ENCODE data around the gene TRAPPC12.

Gene TRAPPC12

DNA sequence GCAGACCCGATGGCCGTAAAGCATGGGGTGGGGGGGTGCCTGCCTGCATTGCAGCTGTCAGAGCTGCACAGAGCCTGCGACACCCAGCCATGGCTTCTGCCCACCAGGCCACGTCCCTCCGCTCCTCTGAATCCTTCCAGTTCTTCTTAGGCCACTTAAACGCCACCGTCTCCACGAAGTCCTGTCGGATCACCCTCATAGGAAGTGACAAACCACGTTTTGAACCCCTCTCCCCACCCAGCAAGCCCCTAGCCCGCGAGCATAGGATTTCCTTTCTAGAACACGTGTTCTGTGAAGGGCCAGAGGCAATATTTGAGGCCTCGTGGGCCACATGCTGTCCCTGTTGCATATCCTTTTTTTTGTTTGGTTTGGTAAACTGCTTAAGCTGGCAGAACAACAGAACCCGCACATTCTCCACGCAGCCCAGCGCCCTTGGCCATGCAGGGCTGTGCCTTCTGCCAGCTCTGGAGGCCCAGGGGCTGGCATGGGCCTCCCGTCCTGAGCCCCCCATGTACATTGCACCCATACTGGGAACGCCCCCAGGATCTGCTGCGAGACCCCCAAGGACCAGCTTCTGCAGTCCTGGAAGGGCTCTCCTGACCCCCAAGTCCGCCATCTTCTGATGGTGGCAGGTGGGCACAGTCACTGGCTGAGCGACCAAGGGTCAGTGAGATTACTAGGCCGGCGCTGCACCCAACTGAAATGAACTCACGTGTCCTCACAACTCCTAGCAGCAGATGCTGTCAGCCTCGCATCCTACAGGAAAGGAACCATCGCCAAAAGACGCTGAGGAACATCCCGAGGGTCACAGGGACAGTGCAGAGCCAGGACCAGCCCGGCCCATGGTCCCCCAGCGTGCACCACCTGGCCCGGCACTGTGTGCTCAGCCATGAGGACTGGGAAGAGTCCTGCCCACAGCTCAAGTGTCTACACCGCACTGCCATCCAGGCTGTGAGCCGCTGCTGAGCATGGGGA, 104.8 kb downstream of the TRAPPC12 start:
- Histone ChIP-seq H3K9ac (ENCODE audit: low read depth in 1 of 2, low read length in 2 of 2) (no peak overlapping the region), H3K36me3 (ENCODE audit: control insufficient read depth in 2 of 2, insufficient read depth in 2 of 2, low read length in 2 of 2) (peaks cover 5 to 9% of the 10 kb centered on the region in 2 donors)

DNA sequence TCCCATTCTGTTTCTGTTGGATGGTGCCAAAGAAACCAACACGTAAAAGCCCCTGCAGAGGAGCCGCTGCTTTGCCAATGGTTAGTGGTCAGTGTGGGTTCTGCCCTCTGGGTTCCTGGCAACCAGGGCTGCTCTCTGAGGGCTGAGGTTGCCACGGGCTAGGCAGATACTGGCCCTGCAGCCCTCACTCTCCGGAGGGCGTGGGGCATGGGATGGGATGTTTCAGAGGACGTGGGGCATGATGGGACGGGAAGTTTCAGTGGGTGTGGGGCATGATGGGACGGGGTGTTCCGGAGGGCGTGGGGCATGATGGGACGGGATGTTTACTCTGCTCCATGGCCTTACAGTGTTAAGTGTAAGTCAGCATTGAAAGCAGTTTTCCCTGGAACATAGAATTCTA, 105.7 kb downstream of the TRAPPC12 start:
- Histone ChIP-seq H3K4me1 (ENCODE audit: control insufficient read depth in 2 of 2, insufficient read depth in 2 of 2, low read length in 2 of 2) (peaks cover 3 to 4% of the 10 kb centered on the region in 2 donors), H3K27ac (ENCODE audit: low read depth in 2 of 2, low read length in 2 of 2) (no peak overlapping the region), H3K9me3 (ENCODE audit: control insufficient read depth in 2 of 2, low read length in 2 of 2) (no peaks in the 10 kb centered on the region), H3K9ac (ENCODE audit: low read depth in 1 of 2, low read length in 2 of 2) (no peak overlapping the region), H3K4me3 (ENCODE audit: low read length in 2 of 2) (no peak overlapping the region), H3K36me3 (ENCODE audit: control insufficient read depth in 2 of 2, insufficient read depth in 2 of 2, low read length in 2 of 2) (peaks cover 0 to 6% of the 10 kb centered on the region in 2 donors), H3K27me3 (ENCODE audit: control insufficient read depth in 2 of 2, insufficient read depth in 2 of 2, low read length in 2 of 2) (no peaks in the 10 kb centered on the region)

More for the DNA sequence above, 104.8 kb downstream of the TRAPPC12 start:
- no peaks in the 10 kb centered on the region for H3K9me3 ChIP-seq (ENCODE audit: control insufficient read depth in 2 of 2, low read length in 2 of 2)
- H3K27me3 ChIP-seq (ENCODE audit: control insufficient read depth in 2 of 2, insufficient read depth in 2 of 2, low read length in 2 of 2), result no peaks in the 10 kb centered on the region
- no peak overlapping the region for H3K4me3 ChIP-seq (ENCODE audit: low read length in 2 of 2)
- H3K27ac ChIP-seq (ENCODE audit: low read depth in 2 of 2, low read length in 2 of 2), result no peak overlapping the region
- peaks cover 3 to 4% of the 10 kb centered on the region in 2 donors for H3K4me1 ChIP-seq (ENCODE audit: control insufficient read depth in 2 of 2, insufficient read depth in 2 of 2, low read length in 2 of 2)

DNA sequence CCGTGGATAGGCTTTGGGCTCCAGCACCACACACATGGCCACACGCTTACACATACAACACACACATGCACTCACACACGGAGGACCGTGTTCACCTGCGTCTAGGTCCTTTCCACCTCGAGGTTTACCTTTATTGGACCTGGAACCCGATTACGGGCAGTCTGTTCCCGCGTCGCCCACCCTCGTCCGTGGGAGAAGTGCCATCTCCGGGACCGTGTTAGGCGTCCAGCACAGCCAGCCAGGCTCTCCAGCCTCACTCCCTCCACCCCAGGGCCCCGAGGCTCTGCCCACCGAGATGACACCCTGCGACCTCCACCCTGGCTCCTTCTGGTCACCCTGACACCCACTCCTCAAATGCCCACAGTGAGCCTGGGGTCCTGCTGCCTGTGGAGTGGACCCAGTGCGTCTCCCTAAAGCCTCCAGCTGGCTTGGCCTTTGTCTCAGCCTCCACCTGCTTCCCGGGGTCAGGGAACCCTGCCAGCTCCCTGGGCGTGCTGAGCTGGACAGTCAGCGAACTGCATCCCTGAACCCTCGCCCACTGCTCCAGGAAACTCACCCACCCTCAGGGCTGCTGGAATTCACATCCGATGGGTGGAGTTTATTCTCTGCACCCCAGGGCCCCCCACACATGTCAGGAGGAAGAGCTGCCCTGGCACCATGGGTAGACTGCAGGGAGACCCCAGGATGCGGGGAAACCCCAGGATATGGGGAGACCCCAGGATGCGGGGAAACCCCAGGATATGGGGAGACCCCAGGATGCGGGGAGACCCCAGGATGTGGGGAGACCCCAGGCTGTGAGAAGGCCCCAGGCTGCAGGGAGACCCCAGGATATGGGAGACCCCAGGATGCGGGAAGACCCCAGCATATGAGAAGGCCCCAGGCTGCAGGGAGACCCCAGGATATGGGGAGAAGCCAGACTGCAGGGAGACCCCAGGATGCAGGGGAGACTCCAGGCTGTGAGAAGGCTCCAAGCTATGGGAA, 106.8 kb downstream of the TRAPPC12 start:
- H3K27ac ChIP-seq (ENCODE audit: low read depth in 2 of 2, low read length in 2 of 2), result no peak overlapping the region
- no peaks in the 10 kb centered on the region for H3K9me3 ChIP-seq (ENCODE audit: control insufficient read depth in 2 of 2, low read length in 2 of 2)
- no peaks in the 10 kb centered on the region for H3K4me1 ChIP-seq (ENCODE audit: control insufficient read depth in 2 of 2, insufficient read depth in 2 of 2, low read length in 2 of 2)
- no peak overlapping the region for H3K9ac ChIP-seq (ENCODE audit: low read depth in 1 of 2, low read length in 2 of 2)
- peaks cover 0 to 6% of the 10 kb centered on the region in 2 donors for H3K36me3 ChIP-seq (ENCODE audit: control insufficient read depth in 2 of 2, insufficient read depth in 2 of 2, low read length in 2 of 2)
- no peaks in the 10 kb centered on the region for H3K27me3 ChIP-seq (ENCODE audit: control insufficient read depth in 2 of 2, insufficient read depth in 2 of 2, low read length in 2 of 2)
- H3K4me3 ChIP-seq (ENCODE audit: low read length in 2 of 2), result no peak overlapping the region

DNA sequence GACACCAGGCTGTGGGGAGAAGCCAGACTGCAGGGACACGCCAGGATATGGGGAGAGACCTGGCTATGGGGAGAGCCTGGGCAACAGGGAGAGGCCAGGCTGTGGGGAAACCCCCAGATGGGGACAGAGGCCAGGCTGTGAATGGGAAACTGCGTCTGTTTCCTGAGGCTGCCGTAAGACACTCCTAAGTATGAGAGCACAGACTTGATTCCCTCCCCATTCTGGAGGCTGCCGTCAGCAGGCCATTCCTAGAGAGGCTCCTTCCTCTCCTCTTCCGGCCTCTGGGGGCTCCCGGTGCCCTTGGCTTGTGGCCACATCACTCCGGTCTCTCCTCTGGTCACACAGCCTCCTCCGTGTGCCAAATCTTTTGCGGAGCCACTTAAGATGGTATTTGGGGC, 107.5 kb downstream of the TRAPPC12 start:
- Histone ChIP-seq H3K27ac (ENCODE audit: low read depth in 2 of 2, low read length in 2 of 2) (no peak overlapping the region), H3K4me1 (ENCODE audit: control insufficient read depth in 2 of 2, insufficient read depth in 2 of 2, low read length in 2 of 2) (no peaks in the 10 kb centered on the region), H3K9me3 (ENCODE audit: control insufficient read depth in 2 of 2, low read length in 2 of 2) (no peaks in the 10 kb centered on the region), H3K36me3 (ENCODE audit: control insufficient read depth in 2 of 2, insufficient read depth in 2 of 2, low read length in 2 of 2) (peaks cover 0 to 6% of the 10 kb centered on the region in 2 donors), H3K27me3 (ENCODE audit: control insufficient read depth in 2 of 2, insufficient read depth in 2 of 2, low read length in 2 of 2) (no peaks in the 10 kb centered on the region), H3K4me3 (ENCODE audit: low read length in 2 of 2) (no peak overlapping the region), H3K9ac (ENCODE audit: low read depth in 1 of 2, low read length in 2 of 2) (no peak overlapping the region)

DNA sequence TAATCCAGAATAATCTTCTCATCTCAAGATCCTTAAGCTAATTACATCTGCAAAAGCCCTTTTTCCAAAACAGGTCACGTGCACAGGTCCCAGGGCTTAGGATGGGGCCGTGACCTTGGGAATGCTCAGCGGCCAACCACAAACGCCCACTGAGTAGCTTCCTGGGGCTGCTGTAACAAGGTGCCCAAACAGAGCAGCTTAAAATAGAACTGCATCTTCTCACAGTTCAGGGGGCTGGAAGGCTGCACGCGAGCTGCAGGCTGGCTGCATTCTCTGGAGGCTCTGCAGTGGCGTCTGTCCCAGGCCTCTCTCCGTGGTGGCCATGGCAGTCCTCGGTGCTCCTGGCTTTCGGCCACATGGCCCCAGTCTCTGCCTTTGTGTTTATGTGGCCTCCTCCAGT, 107.9 kb downstream of the TRAPPC12 start:
- H3K9me3 ChIP-seq (ENCODE audit: control insufficient read depth in 2 of 2, low read length in 2 of 2), result no peaks in the 10 kb centered on the region
- H3K4me1 ChIP-seq (ENCODE audit: control insufficient read depth in 2 of 2, insufficient read depth in 2 of 2, low read length in 2 of 2), result no peaks in the 10 kb centered on the region
- H3K27me3 ChIP-seq (ENCODE audit: control insufficient read depth in 2 of 2, insufficient read depth in 2 of 2, low read length in 2 of 2), result no peaks in the 10 kb centered on the region
- H3K27ac ChIP-seq (ENCODE audit: low read depth in 2 of 2, low read length in 2 of 2), result no peak overlapping the region
- no peak overlapping the region for H3K9ac ChIP-seq (ENCODE audit: low read depth in 1 of 2, low read length in 2 of 2)
- no peak overlapping the region for H3K4me3 ChIP-seq (ENCODE audit: low read length in 2 of 2)
- H3K36me3 ChIP-seq (ENCODE audit: control insufficient read depth in 2 of 2, insufficient read depth in 2 of 2, low read length in 2 of 2), result peaks cover 0 to 6% of the 10 kb centered on the region in 2 donors

DNA sequence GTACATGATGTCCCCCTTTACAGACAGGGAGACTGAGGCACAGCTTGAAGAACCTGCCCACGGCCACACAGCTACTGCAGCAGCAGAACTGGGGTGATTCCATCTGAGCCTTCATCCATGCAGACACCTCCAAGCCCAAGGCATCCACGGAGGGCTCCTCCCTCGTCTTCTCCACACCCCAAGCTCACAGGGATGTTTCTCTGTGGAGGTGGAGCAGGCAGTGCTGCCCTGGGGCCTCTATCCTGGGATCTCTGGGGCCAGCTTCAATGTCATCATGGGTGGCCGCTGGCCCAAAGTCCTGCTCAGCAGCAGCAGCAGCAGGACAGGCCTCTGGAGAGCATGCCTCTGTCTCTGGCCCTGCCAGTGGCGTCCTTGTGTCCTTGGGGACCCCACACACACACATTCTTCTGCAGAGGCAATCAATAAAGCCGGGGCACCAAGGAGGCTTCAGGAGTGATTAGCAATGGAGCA, 108.6 kb downstream of the TRAPPC12 start:
- peaks cover 0 to 6% of the 10 kb centered on the region in 2 donors for H3K36me3 ChIP-seq (ENCODE audit: control insufficient read depth in 2 of 2, insufficient read depth in 2 of 2, low read length in 2 of 2)
- H3K4me1 ChIP-seq (ENCODE audit: control insufficient read depth in 2 of 2, insufficient read depth in 2 of 2, low read length in 2 of 2), result no peaks in the 10 kb centered on the region
- no peaks in the 10 kb centered on the region for H3K9me3 ChIP-seq (ENCODE audit: control insufficient read depth in 2 of 2, low read length in 2 of 2)
- no peaks in the 10 kb centered on the region for H3K27me3 ChIP-seq (ENCODE audit: control insufficient read depth in 2 of 2, insufficient read depth in 2 of 2, low read length in 2 of 2)
- no peak overlapping the region for H3K4me3 ChIP-seq (ENCODE audit: low read length in 2 of 2)
- H3K9ac ChIP-seq (ENCODE audit: low read depth in 1 of 2, low read length in 2 of 2), result no peak overlapping the region
- no peak overlapping the region for H3K27ac ChIP-seq (ENCODE audit: low read depth in 2 of 2, low read length in 2 of 2)

DNA sequence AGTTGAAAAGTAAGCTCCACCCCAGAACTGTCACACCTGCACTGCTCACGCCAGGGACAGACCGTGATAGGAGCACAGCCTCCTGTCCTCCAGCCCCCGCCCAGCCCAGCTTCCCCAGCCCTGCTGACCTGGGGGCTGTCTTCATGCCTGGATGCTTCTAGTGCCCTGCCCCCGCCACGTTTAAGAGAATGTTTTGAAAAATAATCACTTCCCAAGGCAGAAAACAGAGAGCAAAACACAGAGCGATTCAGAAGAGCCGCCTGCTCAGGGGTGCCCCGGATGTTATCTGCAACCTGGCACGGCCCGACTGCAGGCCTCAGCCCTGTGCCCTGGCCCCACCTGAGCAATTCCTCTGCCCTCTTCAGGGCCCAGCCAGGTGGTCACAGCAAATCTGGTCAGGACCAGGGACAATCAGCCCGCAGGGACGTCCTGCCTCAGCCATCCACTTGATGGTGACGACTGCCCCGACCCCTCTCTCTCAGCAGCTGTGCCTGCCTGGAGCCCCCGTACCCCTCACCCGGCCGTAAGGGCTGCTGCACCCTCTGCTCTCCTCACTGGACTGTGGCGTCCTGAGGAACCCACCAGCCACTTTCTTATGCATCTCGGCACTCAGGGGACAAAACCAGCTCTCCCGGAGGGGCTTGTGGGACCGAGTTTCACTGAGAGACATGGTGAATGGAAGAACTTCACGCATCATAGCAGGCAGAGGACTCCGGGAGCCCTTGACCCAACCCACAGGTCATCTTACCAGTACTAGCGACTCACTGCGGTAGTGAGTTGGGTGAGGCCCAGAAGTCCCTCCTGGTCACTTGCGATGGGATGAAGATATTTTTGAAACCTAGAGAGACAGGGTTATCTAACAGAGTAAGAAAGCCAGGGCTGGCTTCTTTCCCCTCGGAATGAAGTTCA, 109.6 kb downstream of the TRAPPC12 start:
- H3K27me3 ChIP-seq (ENCODE audit: control insufficient read depth in 2 of 2, insufficient read depth in 2 of 2, low read length in 2 of 2), result no peaks in the 10 kb centered on the region
- no peaks in the 10 kb centered on the region for H3K9me3 ChIP-seq (ENCODE audit: control insufficient read depth in 2 of 2, low read length in 2 of 2)
- no peak overlapping the region for H3K4me3 ChIP-seq (ENCODE audit: low read length in 2 of 2)
- H3K4me1 ChIP-seq (ENCODE audit: control insufficient read depth in 2 of 2, insufficient read depth in 2 of 2, low read length in 2 of 2), result no peaks in the 10 kb centered on the region
- H3K36me3 ChIP-seq (ENCODE audit: control insufficient read depth in 2 of 2, insufficient read depth in 2 of 2, low read length in 2 of 2), result peaks cover 0 to 6% of the 10 kb centered on the region in 2 donors
- H3K9ac ChIP-seq (ENCODE audit: low read depth in 1 of 2, low read length in 2 of 2), result peak overlapping the region in 1 of 2 donors; percentile 1
- no peak overlapping the region for H3K27ac ChIP-seq (ENCODE audit: low read depth in 2 of 2, low read length in 2 of 2)

DNA sequence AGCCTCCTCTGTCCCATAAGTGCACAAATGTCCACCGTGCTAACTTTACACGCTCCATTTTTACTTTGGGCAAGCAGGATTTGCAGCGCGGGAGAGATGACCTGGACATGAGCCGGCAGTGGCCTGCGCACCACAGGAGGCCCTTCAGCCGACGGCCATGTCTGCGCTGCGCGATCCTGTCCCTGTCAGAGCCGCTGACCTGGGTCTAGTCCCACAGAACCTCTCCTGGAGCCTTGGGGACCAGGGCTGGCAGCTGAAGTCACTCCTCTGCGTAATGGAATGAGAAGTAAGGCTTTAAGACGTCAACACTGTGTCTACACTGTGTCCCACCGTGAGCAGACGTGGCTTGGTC, 110.2 kb downstream of the TRAPPC12 start:
- Histone ChIP-seq H3K4me3 (ENCODE audit: low read length in 2 of 2) (no peak overlapping the region), H3K9me3 (ENCODE audit: control insufficient read depth in 2 of 2, low read length in 2 of 2) (no peaks in the 10 kb centered on the region), H3K27ac (ENCODE audit: low read depth in 2 of 2, low read length in 2 of 2) (no peak overlapping the region)

More for the DNA sequence above, 110.2 kb downstream of the TRAPPC12 start:
- Histone ChIP-seq H3K36me3 (ENCODE audit: control insufficient read depth in 2 of 2, insufficient read depth in 2 of 2, low read length in 2 of 2) (peaks cover 0 to 6% of the 10 kb centered on the region in 2 donors), H3K27me3 (ENCODE audit: control insufficient read depth in 2 of 2, insufficient read depth in 2 of 2, low read length in 2 of 2) (no peaks in the 10 kb centered on the region), H3K4me1 (ENCODE audit: control insufficient read depth in 2 of 2, insufficient read depth in 2 of 2, low read length in 2 of 2) (no peaks in the 10 kb centered on the region), H3K9ac (ENCODE audit: low read depth in 1 of 2, low read length in 2 of 2) (no peak overlapping the region)

Measured in mucosa of rectum (tissue), 2 donors.